HCT116 (cell line): Measurements from ENCODE around the gene WFDC2.

Experiments used
- CEBPB ChIP-seq: IDR thresholded peaks from 2 replicates; pipeline ENCODE4 v1.6.1; 2012; ENCODE audit warnings: low read depth
- POLR2A ChIP-seq: IDR thresholded peaks from 2 replicates; pipeline ENCODE4 v1.7.0; 2011; ENCODE audit warnings: borderline replicate concordance; ENCODE audit not compliant: insufficient read depth, insufficient read length; ENCODE audit errors: extremely low read depth
- POLR2AphosphoS5 ChIP-seq: IDR thresholded peaks from 2 replicates; pipeline ENCODE4 v1.6.1; 2011; ENCODE audit warnings: mild to moderate bottlenecking, low read depth, low read length, moderate library complexity
- SP1 ChIP-seq: IDR thresholded peaks from 2 replicates; pipeline ENCODE4 v1.6.1; 2012; ENCODE audit warnings: low read depth
- TF ChIP-seq, protein P1 (sequence below), 3 experiments: fragments of 200-600 bp in 1 of 3; sonication (generic) in 1 of 3; IDR thresholded peaks in 2 of 3; conservative IDR thresholded peaks in 1 of 3; 2 replicates each; pipeline ENCODE4 v1.5.1; 2012 to 2017; ENCODE audit warnings: low read depth in 2 of 3, low read length in 2 of 3, antibody characterized with exemption in 1 of 3, borderline replicate concordance in 1 of 3, control low read depth in 1 of 3, mild to moderate bottlenecking in 1 of 3, mixed read lengths in 1 of 3, mixed run types in 1 of 3, moderate library complexity in 1 of 3; ENCODE audit not compliant: insufficient read depth in 1 of 3

DNA sequence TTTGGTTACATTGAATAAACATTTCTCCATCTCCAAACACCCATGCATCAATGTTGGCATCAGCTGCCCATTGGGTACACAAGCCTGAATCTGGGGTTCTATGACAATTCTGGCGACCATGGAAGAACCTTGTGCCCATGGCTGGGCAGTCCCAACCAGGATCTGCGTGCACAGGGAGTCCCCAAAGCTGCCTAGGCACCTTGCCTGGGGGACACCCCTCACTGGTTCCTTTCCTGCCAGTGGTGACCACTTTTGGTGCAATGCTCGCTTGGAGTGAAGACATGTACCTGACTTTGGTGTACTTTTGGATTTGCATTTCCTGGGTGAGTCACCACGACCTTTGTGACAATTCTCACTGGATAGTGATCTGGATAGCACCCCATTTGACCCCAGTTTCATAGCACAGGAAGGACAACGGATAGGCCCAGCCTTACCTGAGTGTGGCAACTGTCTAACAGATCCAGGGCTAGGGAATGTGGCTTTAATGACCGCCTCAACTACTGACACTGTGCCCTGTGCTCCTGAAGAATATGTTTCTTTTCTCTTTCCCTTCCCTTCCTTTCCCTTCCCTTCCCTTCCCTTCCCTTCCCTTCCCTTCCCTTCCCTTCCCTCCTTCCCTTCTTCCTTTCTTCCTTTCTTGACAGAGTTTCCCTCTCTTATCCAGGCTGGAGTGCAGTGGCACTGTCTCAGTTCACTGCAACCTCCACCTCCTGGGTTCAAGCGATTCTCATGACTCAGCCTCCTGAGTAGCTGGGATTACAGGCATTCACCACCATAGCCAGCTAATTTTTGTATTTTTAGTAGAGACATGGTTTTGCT, 38.7 kb downstream of the WFDC2 start:
- TF ChIP-seq POLR2A (no peak), CEBPB (no peak), SP1 (no peak), POLR2AphosphoS5 (no peak)
- TF ChIP-seq, protein P1, sequence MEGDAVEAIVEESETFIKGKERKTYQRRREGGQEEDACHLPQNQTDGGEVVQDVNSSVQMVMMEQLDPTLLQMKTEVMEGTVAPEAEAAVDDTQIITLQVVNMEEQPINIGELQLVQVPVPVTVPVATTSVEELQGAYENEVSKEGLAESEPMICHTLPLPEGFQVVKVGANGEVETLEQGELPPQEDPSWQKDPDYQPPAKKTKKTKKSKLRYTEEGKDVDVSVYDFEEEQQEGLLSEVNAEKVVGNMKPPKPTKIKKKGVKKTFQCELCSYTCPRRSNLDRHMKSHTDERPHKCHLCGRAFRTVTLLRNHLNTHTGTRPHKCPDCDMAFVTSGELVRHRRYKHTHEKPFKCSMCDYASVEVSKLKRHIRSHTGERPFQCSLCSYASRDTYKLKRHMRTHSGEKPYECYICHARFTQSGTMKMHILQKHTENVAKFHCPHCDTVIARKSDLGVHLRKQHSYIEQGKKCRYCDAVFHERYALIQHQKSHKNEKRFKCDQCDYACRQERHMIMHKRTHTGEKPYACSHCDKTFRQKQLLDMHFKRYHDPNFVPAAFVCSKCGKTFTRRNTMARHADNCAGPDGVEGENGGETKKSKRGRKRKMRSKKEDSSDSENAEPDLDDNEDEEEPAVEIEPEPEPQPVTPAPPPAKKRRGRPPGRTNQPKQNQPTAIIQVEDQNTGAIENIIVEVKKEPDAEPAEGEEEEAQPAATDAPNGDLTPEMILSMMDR (IDR thresholded peaks at IDR 0.05 in 2 of 3, conservative IDR thresholded peaks at IDR 0.05 in 1 of 3; ENCODE audit: borderline replicate concordance in 1 of 3, insufficient read depth in 1 of 3, low read depth in 2 of 3, low read length in 2 of 3), result no peak
